HG03095 (cell line): ENCODE data around the gene SLC25A47.
A peak's percentile ranks its signal among the peaks of the same experiment; 100 is the strongest.
"Not testable (repeated sequence)": the region's sequence is repeated elsewhere in the genome, so short reads cannot be mapped to it uniquely, and the experiment has no call there.

Experiments used
- ATAC-seq: cut with Tn5 transposase; IDR thresholded peaks from one replicate; pipeline ENCODE4 v1.9.1; 2021; ENCODE audit warnings: moderate library complexity; ENCODE audit not compliant: unreplicated experiment

SLC25A47 gene, protein sequence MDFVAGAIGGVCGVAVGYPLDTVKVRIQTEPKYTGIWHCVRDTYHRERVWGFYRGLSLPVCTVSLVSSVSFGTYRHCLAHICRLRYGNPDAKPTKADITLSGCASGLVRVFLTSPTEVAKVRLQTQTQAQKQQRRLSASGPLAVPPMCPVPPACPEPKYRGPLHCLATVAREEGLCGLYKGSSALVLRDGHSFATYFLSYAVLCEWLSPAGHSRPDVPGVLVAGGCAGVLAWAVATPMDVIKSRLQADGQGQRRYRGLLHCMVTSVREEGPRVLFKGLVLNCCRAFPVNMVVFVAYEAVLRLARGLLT

DNA sequence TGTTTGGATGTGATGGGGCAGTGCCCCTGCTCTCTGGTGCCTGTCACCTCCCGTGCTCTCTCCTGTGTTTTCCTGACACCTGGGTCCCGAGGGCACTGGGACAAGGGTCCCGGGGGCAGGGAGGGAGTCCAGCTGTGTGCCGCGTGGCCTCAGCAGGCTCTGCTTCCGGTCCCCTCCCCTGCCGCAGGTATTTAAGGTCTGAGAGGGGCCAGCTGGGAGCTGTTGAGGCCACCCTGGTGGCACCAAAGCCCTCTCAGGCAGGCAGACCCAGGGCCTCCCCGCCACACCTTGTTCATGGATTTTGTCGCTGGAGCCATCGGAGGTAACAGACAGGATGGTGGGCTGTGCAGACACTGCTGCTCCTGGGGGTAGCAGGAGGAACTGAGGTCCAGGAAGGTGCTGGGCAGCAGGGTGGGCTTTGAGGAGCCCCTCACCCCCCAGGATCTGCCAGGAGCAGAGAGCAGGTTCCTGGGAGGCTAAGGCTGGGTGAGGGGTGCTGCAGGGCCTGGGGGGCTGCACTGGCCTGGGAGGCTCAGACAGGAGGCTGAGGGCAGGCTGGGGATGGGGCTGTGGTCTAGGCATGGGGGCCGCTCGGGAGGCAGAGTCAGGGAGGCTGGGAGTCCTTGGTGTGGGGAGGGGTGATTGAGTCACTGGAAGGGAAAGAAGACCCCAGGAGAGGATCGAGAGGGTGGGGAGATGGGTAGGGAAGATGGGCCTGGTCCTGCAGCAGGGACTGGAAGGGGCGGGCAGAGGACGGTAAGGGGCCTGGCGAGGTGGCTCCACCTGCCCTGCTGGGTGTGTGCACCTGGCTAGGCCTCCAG is at the start of gene SLC25A47:
SLC25A47 (plus strand) TSS at position 219 of the 821 bp plus-strand sequence; CDS start at position 295, 76 bp downstream.
- no peak for ATAC-seq

DNA sequence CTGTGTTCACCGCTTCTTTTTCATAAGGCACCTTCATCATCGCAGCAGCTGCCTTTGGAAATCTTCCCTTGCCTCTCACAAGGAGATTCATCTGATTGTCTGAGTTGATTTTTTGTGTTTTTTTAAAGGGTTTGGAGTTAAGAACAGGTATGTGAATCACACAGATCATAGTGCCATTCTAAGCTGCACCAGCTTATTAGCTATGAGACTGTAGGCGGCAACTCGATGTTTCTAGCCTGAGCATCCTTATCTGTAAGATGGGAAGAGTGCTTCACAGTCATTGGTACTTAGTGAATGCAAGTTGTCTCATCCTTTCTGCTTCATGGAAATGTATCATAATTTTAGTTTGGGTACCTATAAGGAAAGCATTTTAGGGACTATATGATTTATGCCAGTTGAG is 48.9 kb upstream of the SLC25A47 start:
- ATAC-seq: no peak

DNA sequence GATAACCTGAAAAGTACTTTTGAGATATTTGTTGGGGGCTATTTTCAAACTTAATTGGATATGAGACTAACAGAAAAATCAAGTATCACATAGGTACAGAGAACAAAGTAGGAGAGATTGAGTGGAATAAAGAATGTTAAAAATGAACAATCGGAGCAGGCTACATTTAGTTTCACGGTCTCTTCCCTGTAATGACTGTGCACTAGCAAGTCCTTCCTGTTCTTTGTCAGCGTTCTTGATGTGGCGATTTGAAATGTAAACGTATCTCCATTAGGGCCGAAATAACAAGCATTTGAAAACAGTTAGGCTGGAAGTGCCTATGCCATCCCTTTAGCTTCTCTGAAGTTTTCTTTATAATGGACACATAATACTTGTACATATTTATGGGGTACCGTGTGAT is 47.9 kb upstream of the SLC25A47 start:
- no peak for ATAC-seq

DNA sequence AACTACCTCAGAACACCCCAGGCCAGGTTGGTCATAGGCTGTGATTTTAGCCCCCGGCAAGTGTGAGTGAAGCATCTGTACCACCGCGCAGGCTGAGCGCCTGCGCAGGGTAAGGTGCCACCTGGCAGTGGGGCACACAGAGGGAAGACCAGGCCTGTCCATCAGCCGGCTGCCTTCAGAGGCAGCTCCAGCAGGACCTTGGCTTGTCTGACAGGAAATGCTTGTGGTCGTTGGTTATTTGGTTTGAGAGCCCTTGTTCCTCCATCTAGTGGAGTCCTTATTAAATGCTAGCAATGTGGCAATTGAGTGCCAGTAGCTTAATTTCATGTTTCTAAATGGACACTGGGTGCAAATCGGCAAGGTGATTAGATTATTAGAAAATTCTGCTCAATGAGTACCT is 44.4 kb upstream of the SLC25A47 start:
- no peak for ATAC-seq

DNA sequence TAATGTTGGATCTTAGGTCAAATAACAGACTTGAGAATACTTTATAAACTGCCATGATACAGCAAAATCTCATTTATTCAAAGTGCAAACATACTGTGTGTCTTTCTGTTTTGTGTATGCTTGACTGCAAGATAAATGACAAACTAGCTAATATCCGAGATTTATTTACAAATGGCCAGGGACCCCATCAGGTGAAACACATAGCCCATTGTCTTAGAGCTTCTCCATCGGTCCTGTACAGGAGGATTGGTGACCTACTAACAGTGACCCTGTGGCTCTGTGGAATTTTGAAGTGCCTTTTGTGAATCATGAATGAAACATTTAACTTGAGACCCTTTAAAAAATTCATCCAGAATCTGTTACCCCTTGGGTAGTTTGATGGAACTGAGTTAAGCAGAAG is 44.0 kb upstream of the SLC25A47 start:
- ATAC-seq: no peak

DNA sequence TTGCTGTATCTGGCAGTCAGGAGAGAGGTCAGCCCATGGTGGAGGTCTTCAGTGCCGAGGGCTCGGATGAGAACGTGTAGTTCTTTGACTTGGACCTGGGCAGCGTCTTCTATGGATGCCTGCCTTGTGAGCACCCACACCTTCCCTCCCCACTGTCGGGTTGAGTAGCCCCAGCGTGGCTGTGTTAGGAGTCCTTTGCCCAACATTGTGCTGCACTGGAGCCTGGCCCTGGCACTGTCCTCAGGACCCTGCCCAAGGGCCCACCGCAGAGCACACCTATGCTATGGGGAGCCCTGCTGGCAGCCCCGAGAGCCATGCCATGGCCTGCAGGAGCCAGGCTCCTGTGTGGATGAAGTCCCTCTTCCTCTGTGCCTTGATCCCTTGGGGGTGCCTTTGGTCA is 43.6 kb upstream of the SLC25A47 start:
- ATAC-seq: no peak

DNA sequence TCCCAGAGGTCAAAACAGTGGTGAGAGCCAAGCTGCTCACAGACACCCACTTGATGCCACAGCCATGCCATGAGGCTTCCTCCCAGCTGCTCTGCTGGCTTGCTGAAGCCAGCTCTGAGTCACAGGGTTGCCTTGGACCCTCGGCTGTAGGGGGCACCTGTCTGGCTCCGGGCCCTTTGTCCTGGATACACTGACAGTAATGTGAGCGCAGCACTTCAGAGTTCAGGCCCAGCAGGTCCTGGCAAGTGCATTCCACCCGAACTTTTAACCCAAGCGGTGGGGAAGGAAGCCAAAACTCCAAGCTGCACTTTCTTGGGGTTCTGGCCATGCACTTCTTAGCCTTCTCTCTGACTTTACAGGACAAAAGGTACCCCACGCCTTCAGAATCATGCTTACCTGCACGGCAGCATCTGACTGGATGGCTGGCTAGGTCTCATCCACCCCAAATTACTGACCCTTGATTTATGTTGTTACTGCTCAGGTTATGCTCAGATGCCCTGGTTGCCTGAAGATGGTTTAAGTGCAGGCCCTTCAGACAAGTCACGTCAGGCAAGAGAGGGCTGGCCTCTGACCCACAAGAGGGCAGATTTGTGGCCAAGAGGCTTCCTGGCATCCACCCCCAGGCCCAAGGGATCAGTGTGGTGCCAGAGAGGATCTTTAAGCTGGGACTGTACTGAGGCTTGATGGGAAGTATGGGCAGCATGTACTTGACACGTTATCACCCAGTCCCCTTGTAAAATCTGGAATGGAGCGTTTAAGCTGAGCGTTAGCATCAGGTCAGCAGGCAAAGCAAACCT is 41.7 kb upstream of the SLC25A47 start:
- ATAC-seq: no peak

DNA sequence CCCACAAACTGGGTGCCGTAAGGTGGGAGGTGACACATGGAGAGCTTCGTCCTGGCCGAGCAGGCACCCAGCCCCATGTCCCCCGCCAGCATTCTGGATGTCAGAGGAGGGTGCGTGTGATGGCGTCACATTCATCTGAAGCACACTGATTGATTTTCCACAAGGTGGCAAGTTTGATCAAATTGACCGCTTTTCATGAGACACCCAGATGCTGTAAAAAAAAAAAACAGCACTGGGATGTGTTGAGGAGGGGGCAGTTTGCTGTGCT is 41.1 kb upstream of the SLC25A47 start:
- ATAC-seq: no peak

DNA sequence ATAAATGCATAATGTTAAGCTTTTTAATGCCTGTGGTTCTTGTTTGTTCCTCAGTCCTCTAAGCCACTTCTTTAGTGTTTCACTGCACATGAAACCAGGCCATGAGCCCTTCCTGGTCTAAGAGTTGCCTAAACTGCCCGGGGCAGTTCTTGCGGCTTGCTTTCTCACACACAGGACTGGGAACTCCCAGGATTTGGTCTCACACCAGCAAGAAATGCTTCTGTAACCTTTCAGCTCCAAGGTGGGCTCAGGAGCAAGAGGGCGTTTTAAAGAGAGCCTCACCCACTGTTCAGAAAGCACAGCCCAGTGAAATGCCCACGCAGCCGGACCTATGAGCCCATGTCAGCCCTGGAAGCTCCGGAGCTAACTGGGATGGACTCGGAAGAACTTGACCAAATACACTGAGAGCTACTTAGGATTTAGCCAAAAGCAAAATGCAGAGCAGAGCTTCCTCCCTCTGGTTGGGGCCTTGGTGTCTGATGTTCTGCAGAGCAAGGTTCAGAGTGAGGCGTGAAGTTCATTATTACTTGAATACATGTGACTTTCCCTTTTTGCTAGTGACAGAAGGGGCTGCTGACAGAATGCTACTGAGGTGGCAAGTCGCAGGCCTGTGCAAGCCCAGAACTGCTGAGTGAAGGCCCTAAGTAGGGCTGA is 40.2 kb upstream of the SLC25A47 start:
- ATAC-seq: no peak

DNA sequence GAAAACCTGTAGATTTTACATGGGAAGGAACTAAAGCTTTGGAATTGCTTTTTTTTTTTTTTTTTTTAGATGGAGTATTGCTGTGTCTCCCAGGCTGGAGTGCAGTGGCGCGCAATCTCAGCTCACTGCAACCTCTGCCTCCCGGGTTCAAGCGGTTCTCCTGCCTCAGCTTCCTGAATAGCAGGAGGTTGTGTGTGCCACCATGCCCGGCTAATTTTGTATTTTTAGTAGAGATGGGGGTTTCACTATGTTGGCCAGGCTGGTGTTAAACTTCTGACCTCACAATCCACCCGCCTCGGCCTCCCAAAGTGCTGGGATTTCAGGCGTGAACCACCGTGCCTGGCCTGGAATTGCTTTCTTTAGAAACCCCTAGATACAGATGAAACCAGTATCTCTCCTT is 39.7 kb upstream of the SLC25A47 start:
- not testable (repeated sequence) for ATAC-seq

DNA sequence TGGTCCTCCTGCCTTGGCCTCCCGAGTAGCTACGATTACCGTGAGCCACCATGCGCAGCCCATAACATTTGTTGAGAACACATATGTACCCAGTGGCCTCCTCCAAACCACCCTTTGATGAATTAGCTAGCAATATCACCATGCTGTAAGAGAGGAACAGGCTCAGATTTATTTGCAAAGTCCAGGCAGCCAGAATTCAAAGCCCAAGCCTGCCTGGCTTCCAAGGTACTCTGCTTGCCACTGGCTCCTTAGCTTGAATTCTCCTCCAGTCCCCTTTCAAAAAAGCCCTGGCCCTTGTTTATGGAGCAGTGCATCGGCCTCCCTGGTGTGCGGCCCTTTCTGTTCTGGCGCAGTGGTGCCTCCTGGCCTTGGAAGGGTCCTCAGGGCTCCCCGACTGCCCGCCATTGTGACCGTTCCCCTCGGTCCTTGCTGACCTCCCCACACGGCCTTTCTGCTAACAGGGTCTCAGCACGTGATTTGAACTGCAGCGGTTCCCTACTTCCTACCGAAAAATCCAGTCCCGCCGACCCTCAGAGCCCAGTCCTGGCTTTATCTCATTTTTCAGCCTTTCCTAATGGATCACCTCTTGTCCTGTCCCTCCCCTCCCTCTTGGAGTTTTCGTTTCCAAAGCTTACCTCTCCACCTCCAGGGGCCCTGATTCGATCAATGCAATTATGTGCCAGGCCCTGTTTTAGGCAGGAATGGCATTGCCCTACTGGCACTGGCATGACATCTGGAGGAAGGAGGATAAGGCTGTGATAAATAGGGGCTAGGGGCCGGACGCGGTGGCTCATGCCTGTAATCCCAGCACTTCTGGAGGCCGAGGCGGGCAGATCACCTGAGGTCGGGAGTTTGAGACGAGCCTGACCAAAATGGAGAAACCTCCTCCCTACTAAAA is 38.9 kb upstream of the SLC25A47 start:
- no peak for ATAC-seq

DNA sequence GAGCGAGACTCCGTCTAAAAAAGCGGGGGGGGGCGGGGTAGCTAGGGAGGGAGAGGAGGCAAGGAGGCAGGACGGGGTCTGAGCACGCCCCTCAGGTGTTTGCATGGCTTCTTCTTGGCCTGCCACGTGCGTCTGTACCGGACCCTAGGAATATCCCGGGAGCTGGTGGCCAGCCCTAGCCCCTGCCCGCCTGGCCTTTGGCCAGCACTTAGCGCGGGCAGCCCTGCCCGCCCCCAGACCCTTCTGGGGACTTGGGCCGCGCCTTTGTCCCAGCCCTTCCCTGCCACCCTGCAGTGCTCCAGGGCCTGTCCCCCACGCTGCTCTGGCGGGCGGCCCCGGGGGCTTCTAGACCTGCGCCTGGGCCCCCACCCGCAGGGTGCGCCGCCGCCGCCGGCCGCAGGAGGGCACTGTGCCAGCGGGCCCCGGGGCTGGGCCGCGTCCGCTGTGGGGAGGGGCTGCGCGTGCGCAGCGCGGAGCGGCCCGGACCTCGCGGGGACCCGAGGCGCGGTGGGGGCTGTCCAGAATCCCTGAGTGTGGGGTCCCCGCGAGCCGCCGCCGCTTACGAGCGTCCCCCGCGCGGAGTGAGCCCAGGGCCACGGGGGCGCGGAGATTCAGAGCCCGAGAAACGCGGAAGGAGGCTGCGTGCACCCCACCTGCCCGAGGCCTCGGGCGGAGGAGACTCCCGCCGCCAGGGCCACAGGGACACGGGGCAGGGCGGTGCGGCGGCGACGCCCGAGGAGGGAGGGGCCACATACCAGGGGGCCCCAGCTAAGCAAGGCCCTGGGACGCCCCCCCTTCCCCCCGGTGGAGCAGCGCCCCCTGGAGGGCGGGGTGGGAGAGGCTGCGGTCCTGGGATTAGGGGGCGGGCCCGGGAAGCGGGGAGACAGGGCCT is 37.9 kb upstream of the SLC25A47 start:
- peak; percentile 86 for ATAC-seq

DNA sequence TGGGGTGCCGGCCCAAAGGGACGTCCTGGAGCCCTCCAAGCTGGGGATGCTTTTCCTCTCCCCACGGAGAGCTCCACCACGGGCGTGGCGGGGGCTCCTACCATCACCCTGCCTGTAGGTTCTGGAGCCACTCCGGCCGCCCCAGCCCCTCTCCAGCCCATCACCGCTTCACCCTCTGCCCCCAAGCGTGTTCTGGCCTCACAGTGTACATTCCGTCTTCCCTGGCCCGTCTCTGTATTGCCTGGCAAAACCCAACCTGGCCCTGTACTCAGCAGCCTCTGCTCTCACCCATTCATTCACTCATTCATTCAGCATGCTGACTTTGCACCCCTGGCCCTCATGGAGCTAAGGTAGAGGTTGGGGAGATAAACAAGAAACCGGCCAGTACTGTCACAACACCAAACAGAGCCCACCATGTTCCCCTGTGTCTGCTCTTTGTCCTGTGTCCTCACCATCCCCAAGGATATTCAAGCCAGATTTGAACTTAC is 37.2 kb upstream of the SLC25A47 start:
- no peak for ATAC-seq

DNA sequence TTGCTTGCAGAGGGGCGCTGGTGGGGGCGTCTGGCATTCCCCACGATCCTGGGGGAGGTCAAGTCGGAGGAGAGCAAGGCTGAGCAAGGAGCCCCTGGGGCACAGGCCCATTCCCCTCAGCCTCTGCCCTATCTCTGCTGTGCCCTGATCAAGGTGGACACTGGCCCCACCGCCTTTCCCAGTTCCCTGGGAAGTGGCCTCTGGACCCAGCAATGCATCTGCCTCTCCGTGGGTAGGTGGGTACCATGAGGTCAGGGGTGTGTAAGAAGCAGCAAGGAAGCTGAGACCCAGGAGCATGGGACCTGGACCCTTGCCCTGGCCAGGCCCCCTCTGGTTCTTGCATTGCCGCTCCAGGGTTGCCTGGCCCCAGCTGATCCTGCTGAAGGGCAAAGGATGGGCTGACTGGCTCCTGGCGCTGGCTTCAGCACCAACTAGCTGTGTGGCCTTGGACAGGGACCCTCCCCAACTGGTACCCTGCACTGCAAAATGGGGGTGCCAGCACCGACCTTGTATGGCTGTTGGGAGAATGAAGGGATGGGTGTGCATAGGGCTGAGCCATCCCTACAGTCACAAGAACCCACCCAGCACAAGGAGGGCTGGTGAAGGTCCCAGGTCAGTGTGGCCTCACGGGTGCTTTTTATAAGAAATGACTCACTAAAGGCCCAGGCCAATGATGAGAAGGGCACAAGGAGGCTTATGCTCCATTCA is 36.5 kb upstream of the SLC25A47 start:
- ATAC-seq: no peak

DNA sequence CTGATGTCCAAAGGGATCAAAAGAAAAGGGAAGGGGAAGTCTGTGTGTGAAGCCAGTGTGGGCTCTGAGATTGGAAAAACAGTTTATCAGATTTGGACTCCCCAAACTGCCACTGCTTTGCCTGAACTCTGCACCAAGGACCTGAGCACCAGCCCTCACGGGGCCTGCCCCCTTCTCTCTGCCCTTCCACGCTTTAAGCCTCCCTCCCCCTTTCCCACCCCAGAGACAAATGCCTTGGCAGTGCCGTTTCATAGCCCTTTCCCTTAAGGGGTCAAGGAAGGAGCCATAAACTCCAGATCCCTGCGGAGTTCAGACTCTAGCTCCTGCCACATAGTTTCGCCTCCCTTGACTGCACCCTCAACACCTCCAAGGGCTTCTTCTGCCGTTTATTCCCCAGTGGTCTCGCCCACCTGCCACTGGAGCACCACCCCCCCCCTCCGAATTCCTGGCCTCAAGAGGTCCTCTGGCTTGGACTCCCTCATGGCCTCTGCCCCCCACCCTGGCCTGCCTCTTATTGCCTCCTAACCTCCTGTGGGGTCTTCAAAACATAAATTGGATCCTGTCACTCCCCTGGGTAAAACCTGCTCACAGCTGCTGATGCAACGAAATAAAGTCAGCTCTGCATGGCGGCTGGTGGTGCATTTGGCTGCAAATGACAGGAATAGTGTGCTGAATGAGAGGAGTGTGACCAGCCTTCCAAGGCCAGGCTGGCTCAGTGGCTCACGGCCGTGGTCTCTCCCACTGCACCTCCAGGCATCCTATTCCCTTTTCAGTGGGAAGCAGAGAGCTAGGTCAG is 35.7 kb upstream of the SLC25A47 start:
- ATAC-seq: no peak

DNA sequence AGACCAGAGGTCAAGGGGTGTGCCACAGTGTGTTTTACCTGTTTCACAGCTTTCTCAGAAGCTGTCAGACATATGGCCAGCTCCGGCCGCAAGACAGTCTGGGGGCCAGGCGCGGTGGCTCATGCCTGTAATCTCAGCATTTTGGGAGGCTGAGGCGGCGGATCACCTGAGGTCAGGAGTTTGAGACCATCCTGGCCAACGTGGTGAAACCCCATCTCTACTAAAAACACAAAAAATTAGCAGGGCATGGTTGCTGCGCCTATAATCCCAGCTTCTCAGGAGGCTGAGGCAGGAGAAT is 35.2 kb upstream of the SLC25A47 start:
- not testable (repeated sequence) for ATAC-seq

DNA sequence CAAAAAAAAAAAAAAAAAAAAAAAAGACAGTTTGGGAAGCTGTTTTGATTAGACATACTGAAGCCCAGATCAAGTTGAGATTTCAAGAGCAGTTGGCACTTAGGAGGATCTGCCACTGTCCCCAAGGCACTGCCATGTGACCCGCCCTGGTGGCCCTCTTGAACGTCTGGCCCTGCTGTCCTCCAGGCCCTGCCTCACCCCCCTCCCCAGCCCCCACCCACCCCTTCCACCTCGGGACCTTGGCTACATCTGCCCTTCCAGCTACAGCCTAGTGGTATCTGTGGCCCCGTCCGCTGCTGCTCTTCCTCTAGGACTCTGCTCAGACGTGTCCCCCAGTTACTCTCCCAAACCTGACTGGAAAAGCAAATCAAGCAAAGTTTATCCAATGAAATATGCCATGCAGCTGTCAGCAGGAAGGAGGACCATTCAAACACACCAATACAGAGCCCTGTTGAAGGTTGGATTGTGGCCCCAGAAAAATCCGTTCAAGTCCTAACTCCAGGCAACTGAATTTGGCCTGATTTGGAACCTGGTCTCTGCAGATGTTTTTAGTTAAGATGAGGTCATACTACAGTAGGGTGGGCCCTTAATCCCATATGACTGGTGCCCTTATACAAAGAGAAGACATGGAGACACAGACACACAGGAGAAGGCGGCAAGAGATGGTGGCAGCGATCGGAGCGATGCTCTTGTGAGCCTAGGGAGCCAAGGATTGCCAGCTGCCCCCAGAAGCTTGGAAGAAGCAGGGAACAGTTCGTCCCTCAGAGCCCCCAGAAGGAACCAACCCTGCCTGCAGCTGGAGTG is 34.6 kb upstream of the SLC25A47 start:
- ATAC-seq: no peak
